Measurements from ENCODE around the gene WDR26.

The WDR26 gene

DNA sequence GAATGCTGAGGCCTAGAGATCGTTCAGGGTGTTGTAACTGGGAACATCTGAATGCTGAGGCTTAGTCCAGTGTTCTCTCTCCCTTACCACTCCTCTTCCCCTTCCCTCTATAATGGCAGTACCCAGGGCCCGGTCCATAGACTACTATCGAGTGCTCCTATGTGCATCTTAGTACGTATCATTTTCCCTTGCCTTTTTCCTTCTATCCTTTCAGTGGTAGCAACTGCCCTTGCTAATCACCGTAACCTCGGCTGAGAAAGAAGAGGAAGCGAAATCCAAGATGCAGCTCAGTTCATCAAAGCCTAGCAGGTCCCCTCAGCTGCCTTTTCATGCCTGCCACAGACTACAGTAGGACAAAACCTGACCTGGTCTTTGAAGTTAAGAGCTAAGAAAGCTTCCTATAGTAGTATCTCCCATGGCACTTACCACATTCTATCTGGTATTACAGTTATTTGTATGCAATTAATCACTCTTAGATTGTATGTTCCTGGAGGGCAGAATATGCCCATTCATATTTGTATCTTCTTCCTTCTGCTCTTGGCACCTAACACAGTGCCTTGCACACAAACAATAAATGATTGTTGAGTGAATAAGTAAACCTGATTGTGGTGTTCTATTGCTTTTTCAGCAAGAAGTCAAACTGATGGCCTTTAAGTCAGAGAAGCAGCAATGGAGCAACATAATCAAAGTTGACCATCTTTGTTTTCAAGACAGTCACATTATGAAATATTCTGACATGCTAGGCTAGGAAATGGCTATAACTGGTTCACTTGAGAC lies 55.6 kb downstream of the WDR26 start:
- CTCF ChIA-PET, result no interaction called here

DNA sequence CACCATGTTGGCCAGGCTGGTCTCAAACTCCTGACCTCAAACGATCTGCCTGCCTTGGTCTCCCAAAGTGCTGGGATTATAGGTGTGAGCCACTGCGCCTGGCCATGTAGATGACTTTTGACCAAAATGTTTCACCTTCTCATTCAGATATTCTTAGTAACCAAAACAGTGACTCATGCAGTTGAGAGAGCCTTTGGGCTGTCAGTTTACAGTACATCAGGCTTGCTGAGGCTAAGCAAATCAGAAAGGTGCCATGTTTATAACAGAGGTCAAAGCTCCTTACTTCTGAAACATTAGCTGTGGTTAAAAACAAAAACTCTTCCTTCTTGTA lies 57.0 kb downstream of the WDR26 start:
- ChIA-PET CTCF (interaction anchor here (0.6 kb wide), 1 partner anchor 18 kb away, joined by 3 read pairs; no protein-coding TSS in a partner anchor), POLR2A (no interaction called here)
- no peak for DNase-seq (ENCODE audit: extremely low spot score)
- TF ChIP-seq HDGF (IDR thresholded peaks at IDR 0.05; ENCODE audit: borderline replicate concordance) (no peak), L3MBTL2 (conservative IDR thresholded peaks at IDR 0.05) (no peak), SP1 (IDR thresholded peaks at IDR 0.05) (no peak), ELF4 (IDR thresholded peaks at IDR 0.05) (no peak), BHLHE40 (IDR thresholded peaks at IDR 0.05; ENCODE audit: borderline replicate concordance) (no peak), SUZ12 (IDR thresholded peaks at IDR 0.05) (no peak), FOXK2 (IDR thresholded peaks at IDR 0.05) (no peak), FOXM1 (IDR thresholded peaks at IDR 0.05; ENCODE audit: borderline replicate concordance) (no peak), TARDBP (IDR thresholded peaks at IDR 0.05) (no peak), ZNF384 (IDR thresholded peaks at IDR 0.05) (no peak), NFRKB (IDR thresholded peaks at IDR 0.05) (no peak)
- TF ChIP-seq, protein P1, sequence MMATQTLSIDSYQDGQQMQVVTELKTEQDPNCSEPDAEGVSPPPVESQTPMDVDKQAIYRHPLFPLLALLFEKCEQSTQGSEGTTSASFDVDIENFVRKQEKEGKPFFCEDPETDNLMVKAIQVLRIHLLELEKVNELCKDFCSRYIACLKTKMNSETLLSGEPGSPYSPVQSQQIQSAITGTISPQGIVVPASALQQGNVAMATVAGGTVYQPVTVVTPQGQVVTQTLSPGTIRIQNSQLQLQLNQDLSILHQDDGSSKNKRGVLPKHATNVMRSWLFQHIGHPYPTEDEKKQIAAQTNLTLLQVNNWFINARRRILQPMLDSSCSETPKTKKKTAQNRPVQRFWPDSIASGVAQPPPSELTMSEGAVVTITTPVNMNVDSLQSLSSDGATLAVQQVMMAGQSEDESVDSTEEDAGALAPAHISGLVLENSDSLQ (IDR thresholded peaks at IDR 0.05), result no peak

More for the DNA sequence above, 55.6 kb downstream of the WDR26 start:
- no peak for DNase-seq (ENCODE audit: extremely low spot score)
- POLR2A ChIA-PET, result no interaction called here
- TF ChIP-seq FOXM1 (IDR thresholded peaks at IDR 0.05; ENCODE audit: borderline replicate concordance), result no peak
- no peak for TF ChIP-seq ARNT (IDR thresholded peaks at IDR 0.05)

DNA sequence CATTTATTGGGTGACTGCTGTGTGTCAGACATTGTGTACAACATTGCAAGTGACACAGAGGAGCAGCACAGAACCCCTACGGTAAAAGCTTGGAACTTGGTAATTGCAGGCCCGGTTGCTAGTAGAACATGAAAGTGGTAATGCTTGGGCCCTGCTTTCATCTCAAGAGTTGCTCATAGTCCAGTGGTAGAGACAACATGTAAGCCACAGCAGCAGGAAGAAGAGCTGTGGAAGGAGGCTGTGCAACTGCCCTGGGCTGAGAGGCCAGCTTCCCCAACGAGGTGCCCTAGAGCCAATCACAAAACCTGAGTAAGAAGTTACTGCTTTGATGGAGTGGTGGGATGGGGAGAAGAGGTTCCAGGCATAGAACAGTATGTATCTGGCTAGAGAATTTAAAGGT lies 59.5 kb downstream of the WDR26 start:
- CTCF ChIA-PET, result interaction anchor here (1.2 kb wide), 1 partner anchor 109 kb away, joined by 3 read pairs; no protein-coding TSS in a partner anchor
- POLR2A ChIA-PET, result no interaction called here

DNA sequence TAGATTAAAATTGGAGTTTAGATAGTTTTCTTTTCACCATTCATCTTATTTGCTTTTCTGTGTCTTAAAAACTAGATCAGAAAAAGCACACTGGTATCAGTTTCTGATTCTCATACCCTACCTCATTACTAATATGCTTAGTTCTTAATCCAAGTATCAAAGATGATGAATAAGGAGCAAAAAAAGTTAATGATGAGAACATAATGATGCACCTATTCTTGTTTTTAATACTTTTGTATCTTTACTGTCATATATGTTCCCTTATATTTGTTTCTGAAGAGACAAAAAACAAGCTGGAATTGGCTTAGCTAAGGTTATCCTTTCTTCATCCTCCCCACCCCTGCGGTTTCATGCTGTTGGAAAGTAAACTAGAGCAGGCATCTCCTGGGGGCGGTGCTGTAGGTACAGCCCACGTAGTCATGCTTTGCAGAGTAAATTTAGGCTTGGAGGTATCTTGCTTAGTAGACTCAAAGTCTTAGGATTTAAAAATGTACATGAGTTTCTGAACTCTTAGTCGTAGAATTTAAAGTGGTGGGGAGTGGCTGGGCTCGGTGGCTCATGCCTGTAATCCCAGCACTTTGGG lies 61.5 kb downstream of the WDR26 start:
- no peak for DNase-seq (ENCODE audit: extremely low spot score)
- POLR2A ChIA-PET, result no interaction called here
- CTCF ChIA-PET, result no interaction called here
- no peak for TF ChIP-seq BHLHE40 (IDR thresholded peaks at IDR 0.05; ENCODE audit: borderline replicate concordance)
- TF ChIP-seq SP1 (IDR thresholded peaks at IDR 0.05), result no peak
- no peak for TF ChIP-seq NFRKB (IDR thresholded peaks at IDR 0.05)
- TF ChIP-seq ELF4 (IDR thresholded peaks at IDR 0.05), result no peak
- no peak for TF ChIP-seq SUZ12 (IDR thresholded peaks at IDR 0.05)
- TF ChIP-seq, protein P1 (IDR thresholded peaks at IDR 0.05), result no peak
- no peak for TF ChIP-seq L3MBTL2 (conservative IDR thresholded peaks at IDR 0.05)
- TF ChIP-seq ARNT (IDR thresholded peaks at IDR 0.05), result no peak
- no peak for TF ChIP-seq TARDBP (IDR thresholded peaks at IDR 0.05)
- no peak for TF ChIP-seq FOXM1 (IDR thresholded peaks at IDR 0.05; ENCODE audit: borderline replicate concordance)
- no peak for TF ChIP-seq FOXA1 (IDR thresholded peaks at IDR 0.05)
- no peak for TF ChIP-seq CTBP1 (IDR thresholded peaks at IDR 0.05; ENCODE audit: borderline replicate concordance)
- no peak for TF ChIP-seq LEF1 (IDR thresholded peaks at IDR 0.05; ENCODE audit: borderline replicate concordance)
- TF ChIP-seq FOXK2 (IDR thresholded peaks at IDR 0.05), result no peak
- TF ChIP-seq HDGF (IDR thresholded peaks at IDR 0.05; ENCODE audit: borderline replicate concordance), result no peak
- TF ChIP-seq ZNF384 (IDR thresholded peaks at IDR 0.05), result no peak

More for the DNA sequence above, 59.5 kb downstream of the WDR26 start:
- TF ChIP-seq ELF4 (IDR thresholded peaks at IDR 0.05) (no peak), SUZ12 (IDR thresholded peaks at IDR 0.05) (no peak), NFRKB (IDR thresholded peaks at IDR 0.05) (no peak), ARNT (IDR thresholded peaks at IDR 0.05) (no peak), ZNF384 (IDR thresholded peaks at IDR 0.05) (no peak), L3MBTL2 (conservative IDR thresholded peaks at IDR 0.05) (no peak), FOXA1 (IDR thresholded peaks at IDR 0.05) (no peak), HDGF (IDR thresholded peaks at IDR 0.05; ENCODE audit: borderline replicate concordance) (no peak), SP1 (IDR thresholded peaks at IDR 0.05) (no peak), BHLHE40 (IDR thresholded peaks at IDR 0.05; ENCODE audit: borderline replicate concordance) (no peak), FOXM1 (IDR thresholded peaks at IDR 0.05; ENCODE audit: borderline replicate concordance) (no peak), LEF1 (IDR thresholded peaks at IDR 0.05; ENCODE audit: borderline replicate concordance) (no peak), TARDBP (IDR thresholded peaks at IDR 0.05) (no peak), CTBP1 (IDR thresholded peaks at IDR 0.05; ENCODE audit: borderline replicate concordance) (no peak)
- TF ChIP-seq, protein P1 (IDR thresholded peaks at IDR 0.05), result no peak
- no peak for DNase-seq (ENCODE audit: extremely low spot score)

DNA sequence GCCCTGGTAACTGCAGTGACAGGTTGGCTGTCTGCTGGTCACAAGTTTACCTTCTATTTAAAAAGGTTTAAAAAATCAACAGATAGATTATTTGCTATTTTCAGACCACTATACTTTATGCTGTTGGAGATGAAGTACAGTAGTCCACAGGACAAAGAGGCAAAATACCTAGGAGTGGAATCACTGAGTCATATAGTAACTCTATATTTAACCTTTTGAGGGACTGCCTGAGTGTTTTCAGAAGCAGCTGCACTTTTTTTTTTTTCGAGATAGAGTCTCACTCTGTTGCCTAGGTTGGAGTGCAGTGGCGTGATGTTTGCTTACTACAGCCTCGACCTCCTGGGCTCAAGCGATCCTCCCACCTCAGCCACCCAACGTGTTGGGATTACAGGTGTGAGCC lies 66.2 kb downstream of the WDR26 start:
- POLR2A ChIA-PET, result no interaction called here
- CTCF ChIA-PET, result no interaction called here

More for the DNA sequence above, 66.2 kb downstream of the WDR26 start:
- no peak for DNase-seq (ENCODE audit: extremely low spot score)
- TF ChIP-seq ARNT (IDR thresholded peaks at IDR 0.05), result no peak
- no peak for TF ChIP-seq ZNF384 (IDR thresholded peaks at IDR 0.05)
- TF ChIP-seq CTBP1 (IDR thresholded peaks at IDR 0.05; ENCODE audit: borderline replicate concordance), result no peak
- TF ChIP-seq, protein P1 (IDR thresholded peaks at IDR 0.05), result no peak
- no peak for TF ChIP-seq NFRKB (IDR thresholded peaks at IDR 0.05)
- no peak for TF ChIP-seq LEF1 (IDR thresholded peaks at IDR 0.05; ENCODE audit: borderline replicate concordance)
- no peak for TF ChIP-seq FOXA1 (IDR thresholded peaks at IDR 0.05)
- TF ChIP-seq L3MBTL2 (conservative IDR thresholded peaks at IDR 0.05), result no peak
- TF ChIP-seq SP1 (IDR thresholded peaks at IDR 0.05), result no peak

Measured in HEK293T (cell line).